ENCODE results near the gene TSPAN9. TPM values are rescaled to one million over a fixed set of nuclear protein-coding genes. Genes with fewer than 3 reads are reported as not detected.

Gene TSPAN9
- total RNA-seq, 1 donor from 2014 or later = 109 TPM

GRCh38 chr12:3292677-3293412 is 215.7 kb downstream of the TSPAN9 start:
- DNase-seq (ENCODE audit: low spot score in 2 of 2) = no peak
- Histone ChIP-seq H3K27ac (no peak overlapping the region), H3K27me3 (no peaks in the 10 kb centered on the region), H3K9me3 (no peaks in the 10 kb centered on the region), H3K36me3 (peaks cover 0 to 2% of the 10 kb centered on the region in 2 donors), H3K4me1 (peaks cover 8 to 29% of the 10 kb centered on the region in 2 donors), H3K4me3 (no peak overlapping the region)
- TF ChIP-seq CTCF (IDR thresholded peaks at IDR 0.05) = no peak
- intact Hi-C loops (cut with DNase I) = no loop called here

- intact Hi-C loops (cut with DNase I) = no loop called here
- H3K36me3 ChIP-seq = no peaks in the 10 kb centered on the region
- H3K27ac ChIP-seq = no peak overlapping the region
- no peak for TF ChIP-seq CTCF (IDR thresholded peaks at IDR 0.05)
- no peaks in the 10 kb centered on the region for H3K9me3 ChIP-seq
- no peak overlapping the region for H3K4me3 ChIP-seq
- H3K27me3 ChIP-seq = no peaks in the 10 kb centered on the region
- DNase-seq (ENCODE audit: low spot score in 2 of 2) = no peak
- peaks cover 8 to 29% of the 10 kb centered on the region in 2 donors for H3K4me1 ChIP-seq
These were observed 216.4 kb downstream of the TSPAN9 start for GRCh38 chr12:3293446-3294161.

- Histone ChIP-seq H3K27me3 (no peaks in the 10 kb centered on the region), H3K4me3 (no peak overlapping the region), H3K9me3 (no peaks in the 10 kb centered on the region), H3K36me3 (no peaks in the 10 kb centered on the region), H3K27ac (no peak overlapping the region), H3K4me1 (peaks cover 8 to 29% of the 10 kb centered on the region in 2 donors)
- TF ChIP-seq CTCF (IDR thresholded peaks at IDR 0.05) = no peak
- intact Hi-C loops (cut with DNase I) = no loop called here
- DNase-seq (ENCODE audit: low spot score in 2 of 2) = no peak
These were observed 217.3 kb downstream of the TSPAN9 start for GRCh38 chr12:3294481-3294911.

GRCh38 chr12:3295225-3295624 is 218.0 kb downstream of the TSPAN9 start:
- Histone ChIP-seq H3K9me3 (no peaks in the 10 kb centered on the region), H3K4me3 (no peak overlapping the region), H3K27me3 (no peaks in the 10 kb centered on the region), H3K4me1 (peaks cover 8 to 32% of the 10 kb centered on the region in 2 donors), H3K27ac (peak overlapping the region in 1 of 2 donors; percentile 67), H3K36me3 (no peaks in the 10 kb centered on the region)
- no peak for TF ChIP-seq CTCF (IDR thresholded peaks at IDR 0.05)
- no peak for DNase-seq (ENCODE audit: low spot score in 2 of 2)
- intact Hi-C loops (cut with DNase I) = no loop called here

GRCh38 chr12:3295646-3296408 is 218.6 kb downstream of the TSPAN9 start:
- H3K4me1 ChIP-seq = peaks cover 8 to 38% of the 10 kb centered on the region in 2 donors
- no peak for TF ChIP-seq CTCF (IDR thresholded peaks at IDR 0.05)
- peak in 1 of 2 donors; percentile 78 for DNase-seq (ENCODE audit: low spot score in 2 of 2)
- no peaks in the 10 kb centered on the region for H3K36me3 ChIP-seq
- intact Hi-C loops (cut with DNase I) = no loop called here
- peak overlapping the region in 1 of 2 donors; percentile 10 for H3K4me3 ChIP-seq
- H3K9me3 ChIP-seq = no peaks in the 10 kb centered on the region
- peak overlapping the region; percentile 46 to 67 for H3K27ac ChIP-seq
- H3K27me3 ChIP-seq = no peaks in the 10 kb centered on the region

All from ascending aorta (tissue), 2 donors.